Cerebellar cortex (tissue), 1 donor: ENCODE results near the gene LCN2.

ENCODE experiments used
- DNase-seq: peaks from one replicate; pipeline ENCODE4 v3.0.0-alpha.2; 2015; ENCODE audit warnings: low spot score

The LCN2 gene

DNA sequence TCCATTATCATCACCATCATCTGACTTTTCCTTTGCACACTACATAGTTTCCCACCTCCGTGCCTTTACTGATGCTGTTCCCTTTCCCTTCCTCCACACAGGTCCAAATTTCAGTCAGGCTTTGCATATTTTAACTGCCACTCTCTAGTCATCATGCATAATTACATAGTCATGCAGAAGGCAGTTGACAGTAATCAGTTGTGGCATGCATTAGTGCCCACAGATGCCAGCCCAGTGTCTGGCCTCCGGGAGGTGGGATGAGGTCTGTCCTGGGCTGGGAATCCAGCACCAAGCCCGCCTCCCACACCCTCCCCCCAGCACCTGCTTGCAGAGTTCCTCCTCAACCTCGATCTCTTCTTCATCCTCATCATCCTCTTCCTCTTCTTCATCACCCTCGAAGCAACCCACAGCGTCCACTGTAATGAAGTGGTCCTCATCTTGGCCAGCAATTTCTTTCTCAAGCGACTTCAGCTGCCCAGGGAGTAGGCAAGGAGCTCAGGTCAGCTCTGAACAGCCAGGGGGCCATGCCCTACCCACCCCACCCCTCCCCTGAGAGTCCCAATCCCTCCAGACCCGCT, 19.6 kb downstream of the LCN2 start:
- peak; percentile 78 for DNase-seq

DNA sequence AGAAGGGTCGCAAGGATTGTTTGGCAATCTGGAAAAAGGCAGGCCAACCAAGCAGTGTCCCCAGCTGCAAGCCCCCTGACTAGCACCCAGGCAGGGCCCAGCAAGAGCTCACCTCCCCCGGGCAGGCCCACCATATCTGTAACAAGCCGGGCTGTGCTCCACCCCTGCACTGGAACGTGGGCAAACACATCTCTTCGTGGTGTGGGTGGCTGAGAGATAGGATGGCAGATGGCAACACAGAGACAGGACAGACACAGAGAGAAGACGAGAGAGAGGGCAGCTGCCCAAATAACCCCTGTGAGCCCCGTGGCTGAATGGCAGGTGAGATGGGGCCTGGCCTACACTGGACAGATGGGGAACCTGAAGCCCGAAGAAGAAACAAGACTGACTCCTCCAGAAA, 20.2 kb downstream of the LCN2 start:
- peak; percentile 34 for DNase-seq

DNA sequence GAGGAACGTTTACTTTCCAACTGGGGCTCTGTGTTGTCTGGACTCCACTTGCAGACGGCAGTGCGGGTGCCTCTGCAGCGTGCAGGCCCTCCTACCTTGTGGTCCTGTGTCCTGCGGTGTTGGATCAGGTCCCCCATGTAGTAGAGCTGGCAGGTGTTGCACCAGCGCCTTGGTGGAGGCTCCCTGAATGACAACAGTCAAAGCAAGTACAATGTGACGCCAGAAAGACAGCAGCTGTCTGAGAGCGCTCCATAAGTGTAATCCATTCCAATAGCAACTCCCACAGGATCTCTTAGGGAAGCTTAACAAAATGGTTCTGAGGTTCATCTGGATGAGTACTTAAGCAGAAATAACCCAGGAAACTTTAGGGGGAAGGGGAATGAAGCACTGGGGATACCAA, 20.7 kb downstream of the LCN2 start:
- no peak for DNase-seq

DNA sequence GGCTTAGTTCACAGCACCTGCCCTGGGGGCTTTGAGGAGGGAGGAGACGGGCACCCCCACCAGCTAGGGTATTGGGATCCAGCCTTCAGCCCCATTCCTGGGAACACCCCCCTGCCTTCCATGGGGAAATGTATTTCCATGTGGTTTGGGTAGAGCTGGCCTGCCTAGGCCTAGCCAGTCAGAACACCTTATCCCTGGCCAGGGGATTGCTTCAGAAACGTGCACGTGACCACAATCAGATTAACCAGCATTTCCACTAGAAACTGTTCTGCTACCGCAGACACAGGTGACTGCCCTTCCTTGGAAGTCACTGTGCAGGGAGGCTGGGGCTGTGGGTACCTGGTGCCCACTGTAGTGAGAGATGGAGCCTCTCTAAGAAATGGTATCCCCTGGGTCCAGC, 24.8 kb downstream of the LCN2 start:
- no peak for DNase-seq

DNA sequence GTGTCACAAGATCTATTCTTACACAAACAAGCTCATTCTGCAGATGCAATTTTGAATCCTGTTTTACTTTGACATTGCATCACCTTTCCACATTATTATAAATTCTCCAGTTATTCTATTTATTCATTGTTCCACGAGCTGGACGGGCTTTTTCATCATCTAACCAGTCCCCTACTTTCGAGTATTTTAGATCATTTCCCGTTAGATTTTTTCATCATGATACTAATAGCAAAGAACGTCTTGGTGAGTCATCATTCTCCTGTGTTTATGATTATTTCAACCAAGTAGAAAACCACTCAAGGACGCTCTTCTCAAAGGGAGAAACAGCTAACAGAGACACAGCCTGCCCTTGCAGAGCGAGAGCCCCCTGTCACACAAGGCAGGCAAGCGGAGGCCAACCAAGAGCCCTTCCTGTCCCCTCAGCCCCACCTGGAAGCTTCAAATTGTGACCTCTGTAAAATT, 25.9 kb downstream of the LCN2 start:
- DNase-seq = no peak

GRCh38 chr9:128175726-128176125, 26.5 kb downstream of the LCN2 start:
- no peak for DNase-seq

DNA sequence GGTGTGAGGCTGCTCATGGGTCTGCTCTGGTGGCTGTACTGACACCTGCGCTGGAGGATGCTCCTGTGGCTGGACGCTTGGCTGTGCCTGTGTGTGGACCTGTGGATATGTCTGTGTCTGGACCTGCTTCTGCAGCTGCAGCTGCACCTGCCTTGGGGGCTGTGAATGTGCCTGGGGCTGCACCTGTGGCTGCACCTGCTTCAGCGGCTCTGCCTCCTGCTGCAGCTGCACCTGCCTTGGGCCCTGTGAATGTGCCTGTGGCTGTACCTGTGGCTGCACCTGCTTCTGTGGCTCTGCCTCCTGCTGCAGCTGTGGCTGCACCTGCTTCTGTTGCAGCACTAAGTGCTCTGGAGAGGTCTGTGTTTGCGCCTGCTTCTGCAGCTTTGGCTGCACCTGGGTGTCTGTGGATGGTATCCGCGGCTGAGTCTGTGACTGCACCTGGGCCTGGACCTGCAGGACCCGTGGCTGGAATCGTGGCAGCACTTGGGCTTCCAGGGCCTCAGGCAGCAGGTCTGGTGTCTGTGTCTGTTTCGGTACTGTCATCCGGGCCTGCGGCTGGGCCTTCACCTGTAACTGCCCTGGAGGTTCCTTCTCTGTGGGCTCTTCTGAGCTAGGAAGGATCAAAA, 29.7 kb downstream of the LCN2 start:
- no peak for DNase-seq

DNA sequence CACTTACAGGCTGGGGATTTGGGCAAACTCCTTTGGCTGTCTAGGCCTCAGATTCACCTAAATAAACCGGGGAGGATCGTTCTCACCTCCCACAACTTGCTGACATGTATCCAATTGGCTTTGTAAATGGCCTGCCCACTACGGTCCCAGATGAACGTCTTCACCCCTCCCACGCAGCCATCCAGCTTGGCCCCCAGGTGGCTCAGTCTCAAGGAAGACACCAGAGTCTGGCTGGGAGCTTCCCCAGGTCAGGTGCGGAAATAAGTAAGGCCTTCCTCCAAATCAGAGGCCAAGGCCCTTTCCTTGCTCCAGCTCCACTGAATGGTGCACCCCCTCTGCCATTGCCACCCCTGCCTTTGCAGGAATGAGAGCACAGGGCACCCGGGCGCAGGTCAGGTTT, 30.7 kb downstream of the LCN2 start:
- DNase-seq = no peak

DNA sequence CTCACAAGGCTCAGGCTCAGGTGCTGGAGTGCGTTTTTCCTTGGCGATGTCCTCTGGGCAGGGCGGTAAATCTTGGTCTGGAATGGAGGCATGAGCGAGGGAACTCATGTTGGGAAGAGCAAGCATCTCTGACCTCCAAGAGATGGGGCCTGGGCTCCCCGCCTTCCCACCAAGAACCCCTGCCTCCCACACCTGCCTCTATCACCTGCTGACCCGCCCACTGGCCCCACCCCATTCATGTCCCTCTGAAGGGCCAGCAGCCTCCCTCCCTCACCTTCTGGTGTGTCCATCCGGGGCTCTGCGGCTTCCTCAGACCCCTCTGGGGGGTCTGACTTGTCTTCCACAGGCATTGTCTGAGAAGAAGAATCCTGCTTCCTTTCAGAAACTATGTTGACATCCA, 31.2 kb downstream of the LCN2 start:
- no peak for DNase-seq

GRCh38 chr9:128181480-128181879, 32.2 kb downstream of the LCN2 start:
- peak; percentile 66 for DNase-seq

DNA sequence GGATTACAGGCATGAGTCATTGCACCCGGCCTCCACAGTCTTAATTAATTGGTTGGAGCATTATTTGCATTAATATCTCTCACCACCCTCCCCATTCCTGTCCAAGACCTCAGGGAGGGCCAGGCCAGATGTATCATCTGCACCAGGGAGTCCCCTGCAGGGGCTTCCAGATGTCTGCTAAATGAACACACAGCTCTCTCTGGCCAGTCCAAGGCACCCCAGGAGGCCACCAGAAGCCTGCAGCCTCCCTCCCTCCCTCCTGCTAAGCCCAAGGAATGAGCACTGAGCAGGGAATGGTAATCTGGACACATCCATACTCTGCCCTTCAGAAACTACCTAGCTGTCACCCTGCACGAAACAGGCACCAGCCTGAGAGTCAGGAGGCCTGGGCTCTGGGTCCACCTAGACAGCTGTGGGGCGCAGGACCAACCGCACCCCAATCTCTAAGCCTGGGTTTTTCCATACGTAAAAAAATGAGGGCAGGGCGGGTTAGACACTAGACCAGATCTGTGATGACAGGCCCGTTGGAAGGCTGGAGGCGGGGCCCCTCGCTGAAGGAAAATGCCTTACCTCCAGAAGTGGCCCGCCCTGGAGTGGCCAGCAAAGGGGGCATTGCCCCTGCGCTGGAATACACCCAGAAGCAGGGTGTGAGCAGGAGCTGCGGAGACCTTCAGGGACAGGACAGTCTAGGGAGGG, 33.8 kb downstream of the LCN2 start:
- DNase-seq = no peak

- DNase-seq = no peak
These were observed 37.0 kb downstream of the LCN2 start for GRCh38 chr9:128185979-128186965.

DNA sequence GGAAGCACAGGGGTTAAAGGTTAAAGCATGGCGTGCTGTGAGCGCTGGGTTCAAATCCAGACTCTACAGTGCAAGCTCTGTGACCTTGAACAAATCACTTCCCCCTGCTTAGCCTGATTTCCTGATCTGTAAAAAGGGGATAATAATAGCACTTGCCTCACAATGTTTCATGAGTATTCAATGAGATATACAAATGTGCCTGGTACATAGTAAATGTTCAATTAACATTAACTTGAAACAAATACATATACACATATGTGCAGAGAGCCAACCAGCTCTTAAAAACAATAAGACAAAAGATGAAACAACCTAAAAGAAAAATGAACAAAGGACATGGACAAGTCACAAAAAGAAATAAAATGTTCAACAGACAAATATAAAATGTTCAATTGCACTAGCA, 38.1 kb downstream of the LCN2 start:
- DNase-seq = no peak

DNA sequence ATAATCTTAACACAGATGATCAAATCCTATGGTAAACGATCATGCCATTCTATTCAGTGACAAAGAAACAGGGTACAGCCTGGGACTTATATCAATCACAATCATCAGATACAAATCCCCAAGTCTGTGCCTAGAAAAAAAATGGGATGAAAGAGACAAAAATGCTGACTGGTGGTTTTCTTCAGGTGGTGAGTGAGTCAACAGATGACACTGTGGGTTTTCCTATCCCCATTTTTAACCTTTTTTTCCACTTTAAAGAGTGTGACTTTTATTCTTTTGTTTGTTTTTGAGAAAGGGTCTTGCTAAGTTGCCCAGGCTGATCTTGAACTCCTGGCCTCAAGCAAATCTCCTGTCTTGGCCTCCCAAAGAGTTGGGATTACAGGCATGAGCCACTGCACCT, 39.0 kb downstream of the LCN2 start:
- no peak for DNase-seq

GRCh38 chr9:128190013-128190412, 40.8 kb downstream of the LCN2 start:
- DNase-seq = peak; percentile 27

DNA sequence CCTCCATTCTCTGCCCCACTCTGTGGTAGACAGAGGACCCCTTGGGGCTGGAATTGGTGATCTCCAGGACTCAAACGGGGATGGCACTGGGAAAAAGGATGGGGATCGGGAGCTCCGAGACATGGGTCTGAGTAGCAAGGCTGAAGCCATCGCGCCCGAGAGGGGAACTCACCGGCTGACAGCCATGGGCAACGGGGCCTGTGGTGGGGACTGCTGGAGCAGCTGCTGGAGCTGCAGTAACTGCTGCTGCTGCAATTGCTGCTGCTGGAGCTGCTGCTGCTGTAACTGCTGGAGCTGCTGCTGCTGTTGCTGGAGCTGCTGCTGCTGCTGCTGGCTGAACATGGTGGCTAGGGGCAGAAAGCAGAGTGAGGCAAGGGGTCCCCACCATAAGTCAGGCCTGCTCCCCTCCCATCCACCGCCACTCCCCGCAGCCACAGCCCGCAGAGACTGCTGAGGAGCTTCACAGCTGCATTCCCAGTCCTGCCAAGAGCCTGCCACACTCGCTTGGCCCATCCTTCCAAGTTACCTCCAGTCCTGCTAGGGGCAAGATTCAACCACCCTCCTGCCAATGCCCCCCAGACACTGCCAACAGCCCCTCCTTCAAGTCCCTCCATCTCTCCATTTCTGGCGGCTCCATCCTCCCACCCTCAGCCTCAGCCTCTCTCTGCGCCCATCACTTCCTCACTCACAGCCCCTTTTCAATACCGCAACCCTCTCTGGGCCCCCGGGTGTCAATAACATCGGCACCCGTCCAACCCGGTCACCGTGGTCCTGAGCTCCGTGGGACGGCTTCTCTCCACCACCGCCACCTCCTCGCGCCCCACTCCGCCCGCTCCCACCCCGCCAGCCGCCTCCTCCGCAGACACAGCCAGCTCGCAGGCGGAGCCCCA, 41.5 kb downstream of the LCN2 start:
- peak; percentile 20 for DNase-seq

GRCh38 chr9:128191406-128192046, 42.3 kb downstream of the LCN2 start, which contains the start of gene CIZ1:
TSS of gene CIZ1 (minus strand) at chr9:128191572. CDS start at chr9:128190857, 715 bp downstream.
- DNase-seq = peak; percentile 70

DNA sequence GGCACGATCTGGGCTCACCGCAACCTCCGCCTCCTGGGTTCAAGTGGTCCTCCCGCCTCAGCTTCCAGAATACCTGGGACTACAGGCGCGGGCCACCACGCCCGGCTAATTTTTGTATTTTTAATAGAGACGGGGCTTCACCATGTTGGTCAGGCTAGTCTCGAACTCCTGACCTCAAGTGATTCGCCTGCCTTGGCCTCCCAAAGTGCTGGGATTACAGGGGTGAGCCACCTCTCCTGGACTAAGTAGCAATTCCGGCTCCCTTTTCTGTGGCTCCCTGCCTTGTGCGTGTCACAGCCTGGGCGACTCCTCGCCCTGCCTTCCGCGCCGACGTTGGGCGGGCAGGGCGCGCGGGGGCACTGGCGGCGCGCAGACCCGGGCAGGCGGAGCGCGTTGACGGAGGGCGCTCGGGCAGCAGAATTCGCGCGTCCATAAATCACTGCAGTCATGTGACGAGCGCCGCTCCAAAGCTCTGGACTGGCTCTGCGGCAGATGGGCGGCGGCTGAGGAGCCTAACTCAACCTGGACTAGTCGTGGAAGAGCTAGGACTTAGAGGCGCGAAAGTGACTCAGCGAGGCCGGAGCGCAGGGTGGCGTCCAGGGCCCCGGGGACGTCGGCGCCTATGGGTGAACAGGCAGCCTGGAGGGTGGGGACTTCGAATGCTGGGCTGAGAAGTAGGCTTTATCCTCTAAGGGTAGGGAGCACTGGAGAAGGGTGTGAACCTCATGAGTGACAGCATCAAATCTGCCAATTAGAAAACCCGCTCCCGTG, 43.5 kb downstream of the LCN2 start:
- peak; percentile 89 for DNase-seq

- DNase-seq = peak; percentile 79
These were observed 44.3 kb downstream of the LCN2 start for GRCh38 chr9:128193469-128194096.
